ENCODE results near the gene CFAP61. TPM values are rescaled to one million over a fixed set of nuclear protein-coding genes. Genes with fewer than 3 reads are reported as not detected.

The CFAP61 gene
- total RNA-seq, 6 donors from 2014 or later, result 0.37 to 14.3 (median 6.1) TPM

DNA sequence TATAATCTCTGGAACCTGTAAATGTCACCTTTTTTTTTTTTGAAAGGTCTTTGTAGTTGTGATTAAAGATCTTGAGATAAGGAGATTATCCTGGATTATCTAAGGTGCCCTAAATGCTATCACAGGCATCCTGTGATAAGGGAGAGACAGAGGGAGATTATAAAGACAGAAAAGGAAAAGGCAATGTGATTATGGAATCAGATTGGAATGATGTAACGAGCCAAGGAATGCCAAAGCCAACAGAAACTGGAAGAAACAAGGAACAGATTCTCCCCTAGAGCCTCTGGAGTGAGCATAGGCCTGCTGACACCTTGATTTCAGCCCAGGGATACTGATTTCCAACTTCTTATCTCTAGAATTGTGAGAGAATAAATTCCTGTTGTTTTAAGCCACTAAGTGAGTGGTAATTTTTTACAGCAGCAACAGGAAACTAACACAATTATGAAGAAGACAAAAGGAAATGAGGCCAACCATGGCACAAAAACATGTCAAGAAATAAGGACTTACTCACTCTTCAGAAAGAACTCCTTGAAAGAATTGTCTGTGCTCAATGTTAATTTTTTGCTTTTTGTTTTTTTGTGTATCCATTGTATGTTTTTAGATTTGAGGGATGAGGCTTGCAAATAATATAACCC is 82.7 kb downstream of the CFAP61 start:
- Histone ChIP-seq H3K27me3 (no peaks in the 10 kb centered on the region), H3K4me1 (no peaks in the 10 kb centered on the region), H3K9me3 (peaks cover 0 to 8% (median 3%) of the 10 kb centered on the region in 4 donors), H3K27ac (no peak overlapping the region), H3K36me3 (no peaks in the 10 kb centered on the region), H3K4me3 (no peak overlapping the region)
- DNase-seq (no peak), ATAC-seq (ENCODE audit: low FRiP score in 2 of 2) (no peak)
- TF ChIP-seq POLR2AphosphoS5 (IDR thresholded peaks at IDR 0.05), result no peak
- TF ChIP-seq EP300 (IDR thresholded peaks at IDR 0.05), result no peak
- no peak for TF ChIP-seq POLR2A (IDR thresholded peaks at IDR 0.05)
- TF ChIP-seq, protein P1, sequence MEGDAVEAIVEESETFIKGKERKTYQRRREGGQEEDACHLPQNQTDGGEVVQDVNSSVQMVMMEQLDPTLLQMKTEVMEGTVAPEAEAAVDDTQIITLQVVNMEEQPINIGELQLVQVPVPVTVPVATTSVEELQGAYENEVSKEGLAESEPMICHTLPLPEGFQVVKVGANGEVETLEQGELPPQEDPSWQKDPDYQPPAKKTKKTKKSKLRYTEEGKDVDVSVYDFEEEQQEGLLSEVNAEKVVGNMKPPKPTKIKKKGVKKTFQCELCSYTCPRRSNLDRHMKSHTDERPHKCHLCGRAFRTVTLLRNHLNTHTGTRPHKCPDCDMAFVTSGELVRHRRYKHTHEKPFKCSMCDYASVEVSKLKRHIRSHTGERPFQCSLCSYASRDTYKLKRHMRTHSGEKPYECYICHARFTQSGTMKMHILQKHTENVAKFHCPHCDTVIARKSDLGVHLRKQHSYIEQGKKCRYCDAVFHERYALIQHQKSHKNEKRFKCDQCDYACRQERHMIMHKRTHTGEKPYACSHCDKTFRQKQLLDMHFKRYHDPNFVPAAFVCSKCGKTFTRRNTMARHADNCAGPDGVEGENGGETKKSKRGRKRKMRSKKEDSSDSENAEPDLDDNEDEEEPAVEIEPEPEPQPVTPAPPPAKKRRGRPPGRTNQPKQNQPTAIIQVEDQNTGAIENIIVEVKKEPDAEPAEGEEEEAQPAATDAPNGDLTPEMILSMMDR (IDR thresholded peaks at IDR 0.05), result no peak
- WGBS, 2 donors, result 22 to 27% methylated on average over 1 of the region's 1 CpG

DNA sequence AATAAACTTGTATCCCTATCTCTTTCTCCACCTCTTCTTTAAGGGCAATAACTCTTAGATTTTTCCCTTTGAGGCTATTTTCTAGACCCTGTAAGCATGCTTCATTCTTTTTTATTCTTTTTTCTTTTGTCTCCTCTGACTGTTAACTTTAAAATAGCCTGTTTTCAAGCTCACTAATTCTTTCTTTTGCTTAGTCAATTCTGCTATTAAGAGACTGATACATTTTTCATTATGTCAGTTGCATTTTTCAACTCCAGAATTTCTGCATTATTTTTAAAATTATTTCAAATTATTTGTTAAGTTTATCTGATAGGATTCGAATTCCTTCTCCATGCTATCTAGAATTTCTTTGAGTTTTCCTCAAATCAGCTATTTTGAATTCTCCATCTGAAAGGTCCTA is 84.0 kb downstream of the CFAP61 start:
- peaks cover 0 to 3% (median 0%) of the 10 kb centered on the region in 4 donors for H3K9me3 ChIP-seq
- ATAC-seq (ENCODE audit: low FRiP score in 2 of 2) (no peak), DNase-seq (no peak)
- H3K27me3 ChIP-seq, result no peaks in the 10 kb centered on the region
- no peaks in the 10 kb centered on the region for H3K4me1 ChIP-seq
- H3K36me3 ChIP-seq, result no peaks in the 10 kb centered on the region
- no peak overlapping the region for H3K4me3 ChIP-seq
- H3K27ac ChIP-seq, result no peak overlapping the region
- 71 to 79% methylated on average over 1 of the region's 1 CpG for WGBS, 2 donors
- TF ChIP-seq, protein P1 (IDR thresholded peaks at IDR 0.05), result no peak
- TF ChIP-seq POLR2AphosphoS5 (IDR thresholded peaks at IDR 0.05) (no peak), POLR2A (IDR thresholded peaks at IDR 0.05) (no peak), EP300 (IDR thresholded peaks at IDR 0.05) (no peak)

DNA sequence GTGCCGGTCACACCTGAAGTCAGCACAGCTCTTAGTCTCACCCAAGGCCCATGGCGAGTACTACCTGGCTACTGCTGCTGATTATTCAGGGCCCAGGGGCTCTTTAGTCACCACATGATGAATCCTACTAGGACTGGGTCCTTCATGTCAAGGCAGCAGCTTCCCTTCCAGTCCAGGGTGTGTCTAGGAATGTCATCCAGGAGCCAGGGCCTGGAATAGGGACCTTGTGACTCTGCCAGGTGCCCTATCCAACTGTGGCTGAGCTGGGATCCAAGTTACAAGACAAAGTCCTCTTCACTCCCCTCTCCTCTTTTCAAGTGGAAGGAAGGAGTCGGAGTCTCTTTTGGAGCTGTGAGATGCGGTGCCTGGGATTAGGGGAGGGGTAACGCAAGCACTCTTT is 85.5 kb downstream of the CFAP61 start:
- TF ChIP-seq, protein P1 (IDR thresholded peaks at IDR 0.05), result no peak
- TF ChIP-seq POLR2AphosphoS5 (IDR thresholded peaks at IDR 0.05), result no peak
- TF ChIP-seq EP300 (IDR thresholded peaks at IDR 0.05), result no peak
- no peak for TF ChIP-seq POLR2A (IDR thresholded peaks at IDR 0.05)
- 88 to 96% methylated on average over 5 of the region's 5 CpGs for WGBS, 2 donors
- Histone ChIP-seq H3K4me3 (no peak overlapping the region), H3K36me3 (no peaks in the 10 kb centered on the region), H3K4me1 (no peaks in the 10 kb centered on the region), H3K27me3 (no peaks in the 10 kb centered on the region), H3K27ac (no peak overlapping the region), H3K9me3 (peaks cover 0 to 3% (median 0%) of the 10 kb centered on the region in 4 donors)
- DNase-seq, result no peak
- ATAC-seq (ENCODE audit: low FRiP score in 2 of 2), result no peak

DNA sequence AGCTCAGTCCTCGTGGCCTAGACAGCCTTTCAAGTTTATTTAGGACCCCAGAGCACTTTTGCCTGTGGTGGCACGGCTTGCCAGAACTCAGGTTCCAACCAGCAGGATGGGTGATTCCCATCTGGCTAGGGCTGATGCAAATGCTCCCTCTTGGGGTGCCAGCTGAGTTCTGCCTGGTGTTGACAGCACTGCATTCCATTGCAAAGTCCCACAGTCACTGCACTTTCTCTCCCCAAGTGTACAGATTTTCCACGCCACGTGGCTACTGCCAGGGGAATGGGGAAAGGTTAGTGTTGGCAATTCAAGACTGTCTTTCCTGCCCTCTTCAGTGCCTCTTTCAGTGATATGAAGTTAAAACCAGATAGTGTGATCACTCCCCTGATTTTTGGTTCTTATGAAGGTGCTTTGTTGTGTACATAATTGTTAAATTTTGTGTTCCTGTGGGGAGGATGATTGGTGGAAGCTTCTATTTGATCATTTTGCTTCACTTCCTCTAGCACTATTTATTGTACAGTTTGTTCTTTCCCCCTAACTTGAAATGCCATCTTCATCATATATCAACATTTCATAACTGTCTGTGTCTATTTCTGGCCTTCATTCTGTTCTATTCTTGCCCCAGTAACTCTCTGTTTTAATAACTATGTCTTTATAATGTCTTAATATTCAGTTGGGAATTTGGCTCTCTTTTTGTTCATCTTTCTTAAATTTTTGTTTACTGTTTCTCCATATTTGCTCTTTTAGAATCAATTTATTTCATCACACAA is 86.2 kb downstream of the CFAP61 start:
- no peak for TF ChIP-seq POLR2AphosphoS5 (IDR thresholded peaks at IDR 0.05)
- TF ChIP-seq, protein P1 (IDR thresholded peaks at IDR 0.05), result no peak
- no peak for TF ChIP-seq POLR2A (IDR thresholded peaks at IDR 0.05)
- no peak for TF ChIP-seq EP300 (IDR thresholded peaks at IDR 0.05)
- 70 to 75% methylated on average over 4 of the region's 4 CpGs for WGBS, 2 donors
- peaks cover 0 to 3% (median 0%) of the 10 kb centered on the region in 4 donors for H3K9me3 ChIP-seq
- ATAC-seq (ENCODE audit: low FRiP score in 2 of 2) (no peak), DNase-seq (no peak)
- no peaks in the 10 kb centered on the region for H3K27me3 ChIP-seq
- no peak overlapping the region for H3K4me3 ChIP-seq
- H3K4me1 ChIP-seq, result no peaks in the 10 kb centered on the region
- H3K36me3 ChIP-seq, result no peaks in the 10 kb centered on the region
- no peak overlapping the region for H3K27ac ChIP-seq
